Colonic mucosa (tissue), 4 donors: Measurements from ENCODE around the gene ADAM10. TPM values are rescaled to one million over a fixed set of nuclear protein-coding genes. Genes with fewer than 3 reads are reported as not detected.

Source experiments
- DNase-seq: peaks from one replicate; pipeline ENCODE4 v3.0.0-alpha.2; 2020
- H3K27ac ChIP-seq: fragments of 200-600 bp; one replicate; pipeline ENCODE4 v1.8.0; 2021
- H3K27me3 ChIP-seq: fragments of 200-600 bp; one replicate; pipeline ENCODE4 v1.8.0; 2021
- H3K36me3 ChIP-seq: fragments of 200-600 bp; one replicate; pipeline ENCODE4 v1.8.0; 2021
- H3K4me1 ChIP-seq: fragments of 200-600 bp; one replicate; pipeline ENCODE4 v1.8.0; 2021; ENCODE audit warnings: mild to moderate bottlenecking
- H3K4me3 ChIP-seq: fragments of 200-600 bp; one replicate; pipeline ENCODE4 v1.8.0; 2021
- H3K9ac ChIP-seq, 2 donors: one replicate each; pipeline ENCODE4 v1.7.0; 2013; ENCODE audit warnings: control low read depth in 2 of 2, low read depth in 2 of 2, low read length in 2 of 2
- H3K9me3 ChIP-seq: fragments of 200-600 bp; one replicate; pipeline ENCODE4 v1.8.0; 2021
- CTCF ChIP-seq: fragments of 200-600 bp; IDR thresholded peaks from one replicate; pipeline ENCODE4 v1.8.0; 2022; ENCODE audit warnings: antibody characterized with exemption, mild to moderate bottlenecking
- intact Hi-C: fragments of 100-400 bp; cut with DNase I; formaldehyde crosslinking; loops from one replicate; pipeline ENCODE4 v1.14.1; 2022
- total RNA-seq, 2 donors: library from RNA; stranded (reverse); fragmentation: NEBNext Ultra II Directional in 1 of 2; extraction: Animal tissue kit (Norgen Biotek cat#: 25700) in 1 of 2; gene quantifications; one replicate each; pipeline ENCODE4 v1.2.1, GENCODE V29; 2021
- donor health status: healthy.
- donor health status: DM: no; HTN: no; CAD: no.
- donor health status: DM: no; HTN: no; CAD: no.

ADAM10 gene
- total RNA-seq, 2 donors from 2014 or later: 115 to 176 TPM

GRCh38 chr15:58565619-58566018 lies 183.9 kb downstream of the ADAM10 start:
- no peak for TF ChIP-seq CTCF
- H3K36me3 ChIP-seq: no peaks in the 10 kb centered on the region
- no peaks in the 10 kb centered on the region for H3K9me3 ChIP-seq
- H3K4me1 ChIP-seq: no peaks in the 10 kb centered on the region
- H3K9ac ChIP-seq: no peak overlapping the region
- no peaks in the 10 kb centered on the region for H3K27me3 ChIP-seq
- H3K27ac ChIP-seq: no peak overlapping the region
- no peak for DNase-seq
- intact Hi-C loops: no loop called here
- no peak overlapping the region for H3K4me3 ChIP-seq

GRCh38 chr15:58564981-58565380 lies 184.5 kb downstream of the ADAM10 start:
- intact Hi-C loops: no loop called here
- no peak overlapping the region for H3K4me3 ChIP-seq
- H3K27me3 ChIP-seq: no peaks in the 10 kb centered on the region
- H3K9ac ChIP-seq: no peak overlapping the region
- no peaks in the 10 kb centered on the region for H3K36me3 ChIP-seq
- H3K4me1 ChIP-seq: no peaks in the 10 kb centered on the region
- DNase-seq: peak; percentile 18
- no peak for TF ChIP-seq CTCF
- no peaks in the 10 kb centered on the region for H3K9me3 ChIP-seq
- no peak overlapping the region for H3K27ac ChIP-seq

- no peak overlapping the region for H3K4me3 ChIP-seq
- H3K4me1 ChIP-seq: no peaks in the 10 kb centered on the region
- H3K36me3 ChIP-seq: no peaks in the 10 kb centered on the region
- no peak overlapping the region for H3K27ac ChIP-seq
- no peak overlapping the region for H3K9ac ChIP-seq
- no peak for DNase-seq
- no peaks in the 10 kb centered on the region for H3K27me3 ChIP-seq
- no peak for TF ChIP-seq CTCF
- no peaks in the 10 kb centered on the region for H3K9me3 ChIP-seq
- intact Hi-C loops: no loop called here
Observed at GRCh38 chr15:58562135-58562534, 187.4 kb downstream of the ADAM10 start.

GRCh38 chr15:58561321-58561720 lies 188.2 kb downstream of the ADAM10 start:
- Histone ChIP-seq H3K4me1 (no peaks in the 10 kb centered on the region), H3K36me3 (no peaks in the 10 kb centered on the region), H3K9me3 (no peaks in the 10 kb centered on the region), H3K27me3 (no peaks in the 10 kb centered on the region), H3K4me3 (no peak overlapping the region), H3K27ac (no peak overlapping the region), H3K9ac (no peak overlapping the region)
- intact Hi-C loops: no loop called here
- TF ChIP-seq CTCF: no peak
- DNase-seq: no peak

- intact Hi-C loops: no loop called here
Observed at GRCh38 chr15:58559904-58560588, 189.5 kb downstream of the ADAM10 start.

More at GRCh38 chr15:58559904-58560588, 189.5 kb downstream of the ADAM10 start:
- Histone ChIP-seq H3K9me3 (no peaks in the 10 kb centered on the region), H3K36me3 (no peaks in the 10 kb centered on the region), H3K4me1 (no peaks in the 10 kb centered on the region), H3K27ac (no peak overlapping the region), H3K9ac (no peak overlapping the region), H3K27me3 (no peaks in the 10 kb centered on the region), H3K4me3 (no peak overlapping the region)
- TF ChIP-seq CTCF: no peak
- peak; percentile 60 for DNase-seq
